Heart left ventricle (tissue), 13 donors: ENCODE data around the gene CCBE1.

Experiments used
- CTCF ChIP-seq, 12 donors: fragments of 200-600 bp; sonication (generic) in 4 of 12; IDR thresholded peaks; one replicate each; pipeline versions ENCODE4 v1.5.0 to v1.8.0; 2018 to 2022; ENCODE audit warnings: antibody characterized with exemption in 12 of 12, mild to moderate bottlenecking in 5 of 12
- POLR2A ChIP-seq, 2 donors: fragments of 450-650 bp; IDR thresholded peaks; one replicate each; pipeline ENCODE4 v1.6.1; 2017; ENCODE audit warnings: antibody characterized with exemption in 2 of 2, mild to moderate bottlenecking in 2 of 2, moderate library complexity in 2 of 2
- donor health status: ischemic (EF 13 %, LVEDD 7.1; RV severe dilation, severe dysfunction).
- donor health status: DM: no; HTN: yes; CAD: no.
- donor health status: DM: no; HTN: no; CAD: no.
- donor health status: ischemic (EF 25% LVEDD 6.9; RV normal size, moderate dysfunction).
- donor health status: ischemic (EF 25% LVEDD 5.7; RV mildly dilated, moderate dysfunction).
- donor health status: ischemic (EF 35%, LVEDD 5.7; RV mildly dilated, moderate dysfunction).
- donor health status: nonischemic (EF 11% LVEDD 7.7; RV severe dilation, severe dysfunction).
- donor health status: DM: yes; HTN: yes; CAD: no.
- donor health status: PGD.
- donor health status: ischemic (EF 29% LVEDD 5.4; RV normal size, mild dysfunction).
- donor health status: nonischemic (EF 23%, LVEDD 6.1; RV moderate dilation, normal function).

GRCh38 chr18:59420244-59420643 lies 277.0 kb downstream of the CCBE1 start:
- TF ChIP-seq CTCF (IDR thresholded peaks at IDR 0.05) (no peak), POLR2A (IDR thresholded peaks at IDR 0.05) (no peak)
